SH-SY5Y (cell line): ENCODE data around the gene PTGER2.

Experiments used
- GATA2 ChIP-seq: IDR thresholded peaks from 2 replicates; pipeline ENCODE4 v1.6.1; 2011; ENCODE audit warnings: mild to moderate bottlenecking, low read depth, low read length
- GATA3 ChIP-seq: IDR thresholded peaks from 2 replicates; pipeline ENCODE4 v1.6.1; 2011; ENCODE audit warnings: low read depth, mild to moderate bottlenecking, low read length, moderate library complexity

- TF ChIP-seq GATA2 (no peak), GATA3 (no peak)
Observed at GRCh38 chr14:52333108-52333507, 19.0 kb downstream of the PTGER2 start.
